Mucosa of stomach (tissue), 1 donor: Measurements from ENCODE around the gene CNKSR1.

Experiments used
- H3K27me3 ChIP-seq: one replicate; pipeline ENCODE4 v1.7.0; 2013; ENCODE audit warnings: mild to moderate bottlenecking, low read length; ENCODE audit not compliant: control insufficient read depth, insufficient read depth
- H3K36me3 ChIP-seq: one replicate; pipeline ENCODE4 v1.7.0; 2013; ENCODE audit warnings: low read length; ENCODE audit not compliant: control insufficient read depth, insufficient read depth
- H3K4me1 ChIP-seq: one replicate; pipeline ENCODE4 v1.7.0; 2013; ENCODE audit warnings: mild to moderate bottlenecking, low read length; ENCODE audit not compliant: control insufficient read depth, insufficient read depth
- H3K4me3 ChIP-seq: one replicate; pipeline ENCODE4 v1.7.0; 2013; ENCODE audit warnings: low read length
- H3K9ac ChIP-seq: one replicate; pipeline ENCODE4 v1.7.0; 2013; ENCODE audit warnings: mild to moderate bottlenecking, low read length, moderate library complexity
- H3K9me3 ChIP-seq: one replicate; pipeline ENCODE4 v1.7.0; 2013; ENCODE audit warnings: mild to moderate bottlenecking, low read length, moderate library complexity; ENCODE audit not compliant: control insufficient read depth
- donor health status: Pancreatic carcinoma.

The CNKSR1 gene

GRCh38 chr1:26163684-26164035, 13.6 kb upstream of the CNKSR1 start:
- peaks cover 39% of the 10 kb centered on the region for H3K27me3 ChIP-seq
- no peak overlapping the region for H3K4me3 ChIP-seq
- H3K9me3 ChIP-seq = no peaks in the 10 kb centered on the region
- H3K9ac ChIP-seq = no peak overlapping the region
- H3K4me1 ChIP-seq = peaks cover 20% of the 10 kb centered on the region
- H3K36me3 ChIP-seq = no peaks in the 10 kb centered on the region

GRCh38 chr1:26164036-26164860, 13.0 kb upstream of the CNKSR1 start:
- no peaks in the 10 kb centered on the region for H3K9me3 ChIP-seq
- no peak overlapping the region for H3K4me3 ChIP-seq
- H3K9ac ChIP-seq = peak overlapping the region; percentile 34
- peaks cover 39% of the 10 kb centered on the region for H3K27me3 ChIP-seq
- no peaks in the 10 kb centered on the region for H3K36me3 ChIP-seq
- peaks cover 20% of the 10 kb centered on the region for H3K4me1 ChIP-seq

- Histone ChIP-seq H3K36me3 (no peaks in the 10 kb centered on the region), H3K9me3 (no peaks in the 10 kb centered on the region), H3K4me3 (no peak overlapping the region), H3K4me1 (peaks cover 20% of the 10 kb centered on the region), H3K9ac (no peak overlapping the region), H3K27me3 (peaks cover 36% of the 10 kb centered on the region)
Observed at GRCh38 chr1:26164861-26165842, 12.1 kb upstream of the CNKSR1 start.

- Histone ChIP-seq H3K9ac (no peak overlapping the region), H3K4me1 (peaks cover 12% of the 10 kb centered on the region), H3K36me3 (no peaks in the 10 kb centered on the region), H3K9me3 (no peaks in the 10 kb centered on the region), H3K27me3 (peaks cover 22% of the 10 kb centered on the region), H3K4me3 (no peak overlapping the region)
Observed at GRCh38 chr1:26166719-26167281, 10.5 kb upstream of the CNKSR1 start.

- no peaks in the 10 kb centered on the region for H3K9me3 ChIP-seq
- H3K4me1 ChIP-seq = peaks cover 5% of the 10 kb centered on the region
- H3K9ac ChIP-seq = peak within 1 kb of the TSS; percentile 94
- H3K4me3 ChIP-seq = peak within 1 kb of the TSS; percentile 86
- H3K27me3 ChIP-seq = peaks cover 13% of the 10 kb centered on the region
- H3K36me3 ChIP-seq = no peaks in the 10 kb centered on the region
Observed at GRCh38 chr1:26168410-26169197, 8.7 kb upstream of the CNKSR1 start, which contains the start of gene C1orf232. Gene C1orf232 (minus strand): TSS chr1:26168963. CDS start chr1:26168499, 464 bp downstream.

- H3K36me3 ChIP-seq = no peaks in the 10 kb centered on the region
- H3K27me3 ChIP-seq = peaks cover 13% of the 10 kb centered on the region
- H3K4me1 ChIP-seq = peaks cover 5% of the 10 kb centered on the region
- peak overlapping the region; percentile 94 for H3K9ac ChIP-seq
- H3K9me3 ChIP-seq = no peaks in the 10 kb centered on the region
- H3K4me3 ChIP-seq = no peak overlapping the region
Observed at GRCh38 chr1:26169198-26169554, 8.1 kb upstream of the CNKSR1 start.

- Histone ChIP-seq H3K4me3 (peak within 1 kb of the TSS; percentile 86), H3K9me3 (no peaks in the 10 kb centered on the region), H3K9ac (peak within 1 kb of the TSS; percentile 94), H3K4me1 (no peaks in the 10 kb centered on the region), H3K36me3 (no peaks in the 10 kb centered on the region), H3K27me3 (peaks cover 8% of the 10 kb centered on the region)
Observed at GRCh38 chr1:26169669-26170471, 7.4 kb upstream of the CNKSR1 start, which contains the start of gene ZNF593. Gene ZNF593 (plus strand): TSS chr1:26169908. CDS start chr1:26169984, 76 bp downstream.

GRCh38 chr1:26170472-26170821, 6.8 kb upstream of the CNKSR1 start:
- H3K9me3 ChIP-seq = no peaks in the 10 kb centered on the region
- H3K4me3 ChIP-seq = peak overlapping the region; percentile 86
- peak overlapping the region; percentile 94 for H3K9ac ChIP-seq
- peaks cover 4% of the 10 kb centered on the region for H3K27me3 ChIP-seq
- no peaks in the 10 kb centered on the region for H3K36me3 ChIP-seq
- no peaks in the 10 kb centered on the region for H3K4me1 ChIP-seq

GRCh38 chr1:26171084-26172072, 5.9 kb upstream of the CNKSR1 start, which contains the start of gene ZNF593OS:
Gene ZNF593OS (minus strand): TSS chr1:26171832. CDS start chr1:26171661, 171 bp downstream.
- Histone ChIP-seq H3K9me3 (no peaks in the 10 kb centered on the region), H3K9ac (peak within 1 kb of the TSS; percentile 94), H3K4me3 (no peak within 1 kb of the TSS), H3K36me3 (no peaks in the 10 kb centered on the region), H3K4me1 (no peaks in the 10 kb centered on the region), H3K27me3 (no peaks in the 10 kb centered on the region)

GRCh38 chr1:26175346-26175745, 1.9 kb upstream of the CNKSR1 start:
- Histone ChIP-seq H3K9me3 (no peaks in the 10 kb centered on the region), H3K27me3 (no peaks in the 10 kb centered on the region), H3K36me3 (no peaks in the 10 kb centered on the region), H3K4me1 (peaks cover 11% of the 10 kb centered on the region), H3K4me3 (no peak overlapping the region), H3K9ac (no peak overlapping the region)
